Measurements from ENCODE around the gene LRRC7.

GRCh38 chr1:69524015-69524414, 43.7 kb upstream of the LRRC7 start:
- no peak for TF ChIP-seq CTCF (IDR thresholded peaks at IDR 0.05; ENCODE audit: control extremely low read depth in 1 of 3, insufficient read depth in 1 of 3, low read depth in 1 of 3, low read length in 3 of 3)
- TF ChIP-seq SIN3A (conservative IDR thresholded peaks at IDR 0.05 in 1 of 2, IDR thresholded peaks at IDR 0.05 in 1 of 2; ENCODE audit: low read depth in 1 of 2, low read length in 2 of 2) = no peak
